HCT116 (cell line): Measurements from ENCODE around the gene AMZ1. TPM values are rescaled to one million over a fixed set of nuclear protein-coding genes. Genes with fewer than 3 reads are reported as not detected.
A peak's percentile ranks its signal among the peaks of the same experiment; 100 is the strongest.

Experiments
- ATAC-seq: fragments of 200-7000 bp; cut with Tn5 transposase; 2 replicates; pipeline ENCODE4 v1.9.1; 2020; ENCODE audit warnings: mild to moderate bottlenecking, moderate library complexity
- BruUV-seq: library from RNA; stranded (reverse); fragments of 400-500 nt; replicated peaks from 2 replicates; lab custom pipeline; 2021; lab: Mats Ljungman, UMichigan
- CTCF ChIA-PET: fragments of 300-600 bp; sonication (Branson Sonifier 250); formaldehyde crosslinking; loops from one replicate; lab custom pipeline; 2021; ENCODE audit warnings: antibody characterized with exemption; lab: Charles Lee
- POLR2A ChIA-PET: fragments of 300-600, 350-600 bp; sonication (Branson Sonifier 250); formaldehyde crosslinking; loops from one replicate; lab custom pipeline; 2021; ENCODE audit warnings: antibody characterized with exemption; lab: Charles Lee
- RAD21 ChIA-PET, 2 experiments: fragments of 300-600 bp; sonication (Branson Sonifier 250); formaldehyde crosslinking; loops; one replicate each; lab custom pipeline; 2023; ENCODE audit warnings: low total read pairs in 2 of 2; ENCODE audit not compliant: uncharacterized antibody in 2 of 2, unreplicated experiment in 2 of 2, low non-redundant PET in 1 of 2; lab: Charles Lee
- DNase-seq: peaks from one replicate; pipeline ENCODE4 v3.0.0-alpha.2; 2010; ENCODE audit warnings: low read depth, low spot score
- H2AFZ ChIP-seq: fragments of 200-600 bp; shearing (Covaris generic), sonication (generic); 2 replicates; pipeline ENCODE4 v1.6.1; 2017; ENCODE audit warnings: low read depth, mixed run types, mixed read lengths, antibody characterized with exemption, low read length; ENCODE audit not compliant: poor library complexity, severe bottlenecking
- H3K27ac ChIP-seq: 2 replicates; pipeline ENCODE4 v1.5.1; 2012; ENCODE audit warnings: low read depth, low read length
- H3K27me3 ChIP-seq: fragments of 200-600 bp; sonication (generic); 2 replicates; pipeline ENCODE4 v1.6.1; 2016; ENCODE audit warnings: mixed run types, low read length, mixed read lengths; ENCODE audit not compliant: insufficient read depth
- H3K36me3 ChIP-seq, 2 experiments: fragments of 200-500 bp in 1 of 2; fragments of 200-600 bp in 1 of 2; sonication (Bioruptor generic) in 1 of 2; sonication (generic) in 1 of 2; 2 replicates each; pipeline versions ENCODE4 v1.5.1 to v1.6.1; 2014 to 2016; ENCODE audit warnings: low read length in 2 of 2, inconsistent platforms in 1 of 2, mixed read lengths in 1 of 2, mixed run types in 1 of 2; ENCODE audit not compliant: insufficient read depth in 2 of 2, control insufficient read depth in 1 of 2
- H3K4me1 ChIP-seq, 2 experiments: fragments of 200-600 bp in 1 of 2; sonication (generic) in 1 of 2; 2 replicates each; pipeline versions ENCODE4 v1.5.1 to v1.6.1; 2012 to 2017; ENCODE audit warnings: low read length in 2 of 2, inconsistent platforms in 1 of 2, mild to moderate bottlenecking in 1 of 2, mixed read lengths in 1 of 2, mixed run types in 1 of 2, moderate library complexity in 1 of 2; ENCODE audit not compliant: insufficient read depth in 2 of 2, control insufficient read depth in 1 of 2
- H3K4me2 ChIP-seq: fragments of 200-600 bp; sonication (generic); 2 replicates; pipeline ENCODE4 v1.6.1; 2017; ENCODE audit warnings: mixed run types, low read length, mixed read lengths
- H3K4me3 ChIP-seq, 2 experiments: fragments of 200-600 bp in 1 of 2; sonication (generic) in 1 of 2; replicated peaks in 1 of 2; 2 replicates each; pipeline ENCODE4 v1.5.1; 2011 to 2016; ENCODE audit warnings: low read length in 2 of 2, control low read depth in 1 of 2, low read depth in 1 of 2, mild to moderate bottlenecking in 1 of 2, mixed read lengths in 1 of 2, mixed run types in 1 of 2
- H3K79me2 ChIP-seq: fragments of 200-600 bp; sonication (generic); 2 replicates; pipeline ENCODE4 v1.6.1; 2017; ENCODE audit warnings: mild to moderate bottlenecking, mixed run types, low read length, moderate library complexity, mixed read lengths; ENCODE audit not compliant: insufficient read depth
- H3K9ac ChIP-seq: fragments of 200-600 bp; sonication (generic); 2 replicates; pipeline ENCODE4 v1.6.1; 2016; ENCODE audit warnings: low read length, mixed read lengths
- H3K9me2 ChIP-seq: fragments of 200-600 bp; sonication (generic), shearing (Covaris generic); 2 replicates; pipeline ENCODE4 v1.6.1; 2017; ENCODE audit warnings: mixed run types, mild to moderate bottlenecking, moderate library complexity; ENCODE audit not compliant: insufficient read depth
- H3K9me3 ChIP-seq, 2 experiments: fragments of 200-500 bp in 1 of 2; fragments of 200-600 bp in 1 of 2; sonication (Bioruptor generic) in 1 of 2; sonication (generic) in 1 of 2; 2 replicates each; pipeline ENCODE4 v1.6.1; 2014 to 2017; ENCODE audit warnings: low read length in 2 of 2, mixed read lengths in 2 of 2, inconsistent platforms in 1 of 2, low read depth in 1 of 2, mild to moderate bottlenecking in 1 of 2, mixed run types in 1 of 2, moderate library complexity in 1 of 2; ENCODE audit not compliant: control insufficient read depth in 1 of 2, insufficient read depth in 1 of 2
- H4K20me1 ChIP-seq: fragments of 200-600 bp; sonication (generic), shearing (Covaris generic); 2 replicates; pipeline ENCODE4 v1.6.1; 2017; ENCODE audit warnings: mixed run types, mild to moderate bottlenecking, moderate library complexity; ENCODE audit not compliant: insufficient read depth
- ELF1 ChIP-seq: IDR thresholded peaks from 2 replicates; pipeline ENCODE4 v1.6.1; 2012; ENCODE audit warnings: low read depth, borderline replicate concordance
- EZH2 ChIP-seq: fragments of 200-600 bp; sonication (generic); IDR thresholded peaks from 2 replicates; pipeline ENCODE4 v1.6.1; 2017; ENCODE audit warnings: antibody characterized with exemption, mixed run types
- EZH2phosphoT487 ChIP-seq: fragments of 200-600 bp; IDR thresholded peaks from 2 replicates; pipeline ENCODE4 v1.6.1; 2018; ENCODE audit warnings: antibody characterized with exemption, borderline replicate concordance
- FOSL1 ChIP-seq: IDR thresholded peaks from 2 replicates; pipeline ENCODE4 v1.6.1; 2012; ENCODE audit warnings: low read depth
- JUND ChIP-seq: IDR thresholded peaks from 2 replicates; pipeline ENCODE4 v1.6.1; 2012
- SP1 ChIP-seq: IDR thresholded peaks from 2 replicates; pipeline ENCODE4 v1.6.1; 2012; ENCODE audit warnings: low read depth
- TCF7L2 ChIP-seq: IDR thresholded peaks from 2 replicates; pipeline ENCODE4 v1.7.0; 2011; ENCODE audit warnings: borderline replicate concordance, inconsistent platforms; ENCODE audit not compliant: insufficient read depth, insufficient read length; ENCODE audit errors: extremely low read depth
- YY1 ChIP-seq: IDR thresholded peaks from 2 replicates; pipeline ENCODE4 v1.6.1; 2011; ENCODE audit warnings: low read length, low read depth, moderate library complexity, mild to moderate bottlenecking; ENCODE audit not compliant: insufficient replicate concordance; ENCODE audit errors: extremely low read depth
- intact Hi-C: fragments of 100-400 bp; cut with micrococcal nuclease; formaldehyde crosslinking; loops from 2 replicates; pipeline ENCODE4 v1.10.0; 2022
- total RNA-seq: library from RNA; stranded (reverse); gene quantifications from one replicate; pipeline ENCODE4 v1.2.1, GENCODE V29; 2021; ENCODE audit not compliant: unreplicated experiment
- TF ChIP-seq, protein P1 (sequence below): IDR thresholded peaks from 2 replicates; pipeline ENCODE4 v1.6.1; 2012
- TF ChIP-seq, protein P2 (sequence below), 3 experiments: fragments of 200-600 bp in 1 of 3; sonication (generic) in 1 of 3; IDR thresholded peaks in 2 of 3; conservative IDR thresholded peaks in 1 of 3; 2 replicates each; pipeline ENCODE4 v1.5.1; 2012 to 2017; ENCODE audit warnings: low read depth in 2 of 3, low read length in 2 of 3, antibody characterized with exemption in 1 of 3, borderline replicate concordance in 1 of 3, control low read depth in 1 of 3, mild to moderate bottlenecking in 1 of 3, mixed read lengths in 1 of 3, mixed run types in 1 of 3, moderate library complexity in 1 of 3; ENCODE audit not compliant: insufficient read depth in 1 of 3
- TF ChIP-seq, protein P3 (sequence below): IDR thresholded peaks from 2 replicates; pipeline ENCODE4 v1.6.1; 2012; ENCODE audit warnings: low read depth
- TF ChIP-seq, protein P4 (sequence below): IDR thresholded peaks from 2 replicates; pipeline ENCODE4 v1.6.1; 2012

AMZ1 gene
- total RNA-seq, 1 experiment from 2014 or later: not detected

DNA sequence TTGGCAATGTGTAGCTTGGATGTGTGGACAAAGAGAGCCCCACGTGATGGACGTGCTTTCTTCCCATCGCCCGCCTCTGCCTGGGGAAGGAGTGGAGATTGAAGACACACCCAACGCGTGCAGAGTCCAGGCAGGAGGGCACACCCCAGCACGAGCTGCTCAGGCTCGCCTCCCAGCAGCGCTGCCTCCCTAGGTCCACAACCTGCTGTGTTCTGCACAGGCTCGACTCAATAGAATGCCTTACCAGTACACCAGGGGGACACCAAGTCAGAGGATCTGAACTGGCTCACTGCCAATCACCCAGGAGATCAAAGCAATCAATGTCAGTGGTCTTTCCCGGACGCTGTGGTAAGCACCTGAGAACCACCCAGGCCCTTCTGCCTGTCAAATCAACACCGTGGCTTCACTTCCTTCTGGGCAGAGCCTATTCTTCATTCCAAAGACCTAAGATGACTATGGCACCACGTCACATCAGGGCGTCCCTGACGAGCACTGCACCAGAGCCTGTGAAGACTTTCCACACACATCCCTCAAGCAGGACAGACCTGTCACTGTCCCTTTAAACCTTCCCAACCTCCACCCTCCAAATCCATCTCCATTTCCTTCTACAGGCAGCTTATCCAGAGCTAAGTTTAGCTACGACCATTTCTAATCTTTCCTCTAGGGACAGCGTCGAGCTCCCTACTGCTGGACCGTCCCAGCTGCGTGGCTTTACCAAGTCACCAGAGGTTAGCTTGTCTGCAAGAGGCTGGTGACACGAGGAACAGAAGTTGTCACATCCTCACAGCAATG is 72.3 kb downstream of the AMZ1 start (continued):
- TF ChIP-seq ELF1: no peak

DNA sequence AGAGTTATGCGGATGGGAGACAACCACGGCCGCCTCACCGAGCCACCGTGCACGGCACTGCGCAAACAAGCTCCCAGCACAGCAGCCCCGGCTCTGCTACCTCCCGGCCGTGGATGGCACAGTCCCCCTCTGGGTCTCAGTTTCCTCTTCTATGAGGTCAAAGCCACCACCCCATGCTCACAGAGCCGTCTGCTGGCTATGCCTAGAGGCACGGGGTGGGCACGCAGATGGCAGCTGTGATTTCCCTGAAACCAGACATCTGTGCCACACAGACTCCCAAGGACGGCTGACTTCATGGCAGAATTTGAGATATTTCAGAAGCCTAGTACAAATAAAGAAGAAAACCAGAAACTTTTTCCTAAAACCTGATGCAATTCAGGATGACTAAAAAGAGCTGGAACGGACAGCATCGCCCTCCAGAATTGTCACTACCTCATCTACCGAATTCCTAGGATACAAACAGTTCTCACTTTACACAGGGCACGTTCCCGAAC is 73.2 kb downstream of the AMZ1 start:
- Histone ChIP-seq H2AFZ (no peak overlapping the region), H3K4me2 (peak overlapping the region; percentile 53), H3K27me3 (no peaks in the 10 kb centered on the region), H4K20me1 (no peaks in the 10 kb centered on the region), H3K27ac (no peak overlapping the region), H3K9ac (no peak overlapping the region), H3K4me3 (no peak overlapping the region), H3K9me2 (no peaks in the 10 kb centered on the region), H3K36me3 (no peaks in the 10 kb centered on the region), H3K4me1 (peaks cover 42 to 49% of the 10 kb centered on the region in 2 experiments), H3K9me3 (no peaks in the 10 kb centered on the region), H3K79me2 (peaks cover 8% of the 10 kb centered on the region; the same call in 1 of the 2 replicates)
- DNase-seq (no peak), ATAC-seq (no peak)
- BruUV-seq: no TSS peak
- intact Hi-C loops: no loop called here
- ChIA-PET RAD21 (no interaction called here), POLR2A (no interaction called here), CTCF (interaction anchor here (1.0 to 2.0 kb wide), 2 partner anchors 9 to 17 kb away, joined by 3 to 6 read pairs; no protein-coding TSS in a partner anchor)
- TF ChIP-seq, protein P1, sequence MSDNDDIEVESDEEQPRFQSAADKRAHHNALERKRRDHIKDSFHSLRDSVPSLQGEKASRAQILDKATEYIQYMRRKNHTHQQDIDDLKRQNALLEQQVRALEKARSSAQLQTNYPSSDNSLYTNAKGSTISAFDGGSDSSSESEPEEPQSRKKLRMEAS: no peak
- no peak for TF ChIP-seq JUND
- TF ChIP-seq, protein P2, sequence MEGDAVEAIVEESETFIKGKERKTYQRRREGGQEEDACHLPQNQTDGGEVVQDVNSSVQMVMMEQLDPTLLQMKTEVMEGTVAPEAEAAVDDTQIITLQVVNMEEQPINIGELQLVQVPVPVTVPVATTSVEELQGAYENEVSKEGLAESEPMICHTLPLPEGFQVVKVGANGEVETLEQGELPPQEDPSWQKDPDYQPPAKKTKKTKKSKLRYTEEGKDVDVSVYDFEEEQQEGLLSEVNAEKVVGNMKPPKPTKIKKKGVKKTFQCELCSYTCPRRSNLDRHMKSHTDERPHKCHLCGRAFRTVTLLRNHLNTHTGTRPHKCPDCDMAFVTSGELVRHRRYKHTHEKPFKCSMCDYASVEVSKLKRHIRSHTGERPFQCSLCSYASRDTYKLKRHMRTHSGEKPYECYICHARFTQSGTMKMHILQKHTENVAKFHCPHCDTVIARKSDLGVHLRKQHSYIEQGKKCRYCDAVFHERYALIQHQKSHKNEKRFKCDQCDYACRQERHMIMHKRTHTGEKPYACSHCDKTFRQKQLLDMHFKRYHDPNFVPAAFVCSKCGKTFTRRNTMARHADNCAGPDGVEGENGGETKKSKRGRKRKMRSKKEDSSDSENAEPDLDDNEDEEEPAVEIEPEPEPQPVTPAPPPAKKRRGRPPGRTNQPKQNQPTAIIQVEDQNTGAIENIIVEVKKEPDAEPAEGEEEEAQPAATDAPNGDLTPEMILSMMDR (IDR thresholded peaks at IDR 0.05 in 2 of 3, conservative IDR thresholded peaks at IDR 0.05 in 1 of 3; ENCODE audit: borderline replicate concordance in 1 of 3, insufficient read depth in 1 of 3, low read depth in 2 of 3, low read length in 2 of 3): no peak
- no peak for TF ChIP-seq EZH2phosphoT487
- TF ChIP-seq FOSL1: no peak
- TF ChIP-seq, protein P3, sequence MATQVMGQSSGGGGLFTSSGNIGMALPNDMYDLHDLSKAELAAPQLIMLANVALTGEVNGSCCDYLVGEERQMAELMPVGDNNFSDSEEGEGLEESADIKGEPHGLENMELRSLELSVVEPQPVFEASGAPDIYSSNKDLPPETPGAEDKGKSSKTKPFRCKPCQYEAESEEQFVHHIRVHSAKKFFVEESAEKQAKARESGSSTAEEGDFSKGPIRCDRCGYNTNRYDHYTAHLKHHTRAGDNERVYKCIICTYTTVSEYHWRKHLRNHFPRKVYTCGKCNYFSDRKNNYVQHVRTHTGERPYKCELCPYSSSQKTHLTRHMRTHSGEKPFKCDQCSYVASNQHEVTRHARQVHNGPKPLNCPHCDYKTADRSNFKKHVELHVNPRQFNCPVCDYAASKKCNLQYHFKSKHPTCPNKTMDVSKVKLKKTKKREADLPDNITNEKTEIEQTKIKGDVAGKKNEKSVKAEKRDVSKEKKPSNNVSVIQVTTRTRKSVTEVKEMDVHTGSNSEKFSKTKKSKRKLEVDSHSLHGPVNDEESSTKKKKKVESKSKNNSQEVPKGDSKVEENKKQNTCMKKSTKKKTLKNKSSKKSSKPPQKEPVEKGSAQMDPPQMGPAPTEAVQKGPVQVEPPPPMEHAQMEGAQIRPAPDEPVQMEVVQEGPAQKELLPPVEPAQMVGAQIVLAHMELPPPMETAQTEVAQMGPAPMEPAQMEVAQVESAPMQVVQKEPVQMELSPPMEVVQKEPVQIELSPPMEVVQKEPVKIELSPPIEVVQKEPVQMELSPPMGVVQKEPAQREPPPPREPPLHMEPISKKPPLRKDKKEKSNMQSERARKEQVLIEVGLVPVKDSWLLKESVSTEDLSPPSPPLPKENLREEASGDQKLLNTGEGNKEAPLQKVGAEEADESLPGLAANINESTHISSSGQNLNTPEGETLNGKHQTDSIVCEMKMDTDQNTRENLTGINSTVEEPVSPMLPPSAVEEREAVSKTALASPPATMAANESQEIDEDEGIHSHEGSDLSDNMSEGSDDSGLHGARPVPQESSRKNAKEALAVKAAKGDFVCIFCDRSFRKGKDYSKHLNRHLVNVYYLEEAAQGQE: no peak
- no peak for TF ChIP-seq TCF7L2
- no peak for TF ChIP-seq EZH2
- TF ChIP-seq, protein P4, sequence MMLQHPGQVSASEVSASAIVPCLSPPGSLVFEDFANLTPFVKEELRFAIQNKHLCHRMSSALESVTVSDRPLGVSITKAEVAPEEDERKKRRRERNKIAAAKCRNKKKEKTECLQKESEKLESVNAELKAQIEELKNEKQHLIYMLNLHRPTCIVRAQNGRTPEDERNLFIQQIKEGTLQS: no peak
- no peak for TF ChIP-seq YY1
- no peak for TF ChIP-seq SP1
- TF ChIP-seq ELF1: no peak
